ENCODE results near the gene ABTB1.

- TF ChIP-seq CTCF (IDR thresholded peaks at IDR 0.05) (no peak), GABPB1 (CRISPR knock-in tag; IDR thresholded peaks at IDR 0.05) (no peak), MLX (CRISPR knock-in tag; IDR thresholded peaks at IDR 0.05) (no peak), IRF2 (CRISPR knock-in tag; IDR thresholded peaks at IDR 0.05; ENCODE audit: borderline replicate concordance, low read depth) (no peak)
- TF ChIP-seq, protein P1, sequence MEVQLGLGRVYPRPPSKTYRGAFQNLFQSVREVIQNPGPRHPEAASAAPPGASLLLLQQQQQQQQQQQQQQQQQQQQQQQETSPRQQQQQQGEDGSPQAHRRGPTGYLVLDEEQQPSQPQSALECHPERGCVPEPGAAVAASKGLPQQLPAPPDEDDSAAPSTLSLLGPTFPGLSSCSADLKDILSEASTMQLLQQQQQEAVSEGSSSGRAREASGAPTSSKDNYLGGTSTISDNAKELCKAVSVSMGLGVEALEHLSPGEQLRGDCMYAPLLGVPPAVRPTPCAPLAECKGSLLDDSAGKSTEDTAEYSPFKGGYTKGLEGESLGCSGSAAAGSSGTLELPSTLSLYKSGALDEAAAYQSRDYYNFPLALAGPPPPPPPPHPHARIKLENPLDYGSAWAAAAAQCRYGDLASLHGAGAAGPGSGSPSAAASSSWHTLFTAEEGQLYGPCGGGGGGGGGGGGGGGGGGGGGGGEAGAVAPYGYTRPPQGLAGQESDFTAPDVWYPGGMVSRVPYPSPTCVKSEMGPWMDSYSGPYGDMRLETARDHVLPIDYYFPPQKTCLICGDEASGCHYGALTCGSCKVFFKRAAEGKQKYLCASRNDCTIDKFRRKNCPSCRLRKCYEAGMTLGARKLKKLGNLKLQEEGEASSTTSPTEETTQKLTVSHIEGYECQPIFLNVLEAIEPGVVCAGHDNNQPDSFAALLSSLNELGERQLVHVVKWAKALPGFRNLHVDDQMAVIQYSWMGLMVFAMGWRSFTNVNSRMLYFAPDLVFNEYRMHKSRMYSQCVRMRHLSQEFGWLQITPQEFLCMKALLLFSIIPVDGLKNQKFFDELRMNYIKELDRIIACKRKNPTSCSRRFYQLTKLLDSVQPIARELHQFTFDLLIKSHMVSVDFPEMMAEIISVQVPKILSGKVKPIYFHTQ (CRISPR knock-in tag; IDR thresholded peaks at IDR 0.05) = no peak
Observed at GRCh38 chr3:127650236-127650635, 22.5 kb upstream of the ABTB1 start.
